H9 (cell line): ENCODE measurements around the gene EPHA4. TPM values are rescaled to one million over a fixed set of nuclear protein-coding genes. Genes with fewer than 3 reads are reported as not detected.

Source experiments
- DNase-seq: peaks from one replicate; pipeline ENCODE4 v3.0.0-alpha.2; 2017
- H2AFZ ChIP-seq: one replicate; pipeline ENCODE4 v1.6.1; 2013; ENCODE audit warnings: mild to moderate bottlenecking, low read length, control low read depth, moderate library complexity
- H2AK5ac ChIP-seq: 2 replicates; pipeline ENCODE4 v1.6.1; 2013; ENCODE audit warnings: low read length, control low read depth, mixed read lengths; ENCODE audit not compliant: insufficient read length
- H2BK120ac ChIP-seq: one replicate; pipeline ENCODE4 v1.6.1; 2013; ENCODE audit warnings: low read depth, mild to moderate bottlenecking, low read length, control low read depth, inconsistent platforms; ENCODE audit not compliant: poor library complexity, severe bottlenecking
- H2BK12ac ChIP-seq: 2 replicates; pipeline ENCODE4 v1.6.1; 2013; ENCODE audit warnings: low read length, control low read depth, mixed read lengths, low read depth; ENCODE audit not compliant: insufficient read length
- H2BK15ac ChIP-seq: 2 replicates; pipeline ENCODE4 v1.6.1; 2013; ENCODE audit warnings: low read depth, low read length, control low read depth
- H2BK20ac ChIP-seq: one replicate; pipeline ENCODE4 v1.6.1; 2013; ENCODE audit warnings: low read depth, mild to moderate bottlenecking, low read length, control low read depth, inconsistent platforms; ENCODE audit not compliant: poor library complexity, severe bottlenecking
- H2BK5ac ChIP-seq: 2 replicates; pipeline ENCODE4 v1.6.1; 2013; ENCODE audit warnings: low read length, control low read depth, mixed read lengths; ENCODE audit not compliant: insufficient read length
- H3K14ac ChIP-seq: 2 replicates; pipeline ENCODE4 v1.6.1; 2013; ENCODE audit warnings: low read length, control low read depth; ENCODE audit not compliant: insufficient read depth
- H3K18ac ChIP-seq: 2 replicates; pipeline ENCODE4 v1.6.1; 2013; ENCODE audit warnings: low read depth, mild to moderate bottlenecking, mixed read lengths, low read length, control low read depth; ENCODE audit not compliant: insufficient read length
- H3K23ac ChIP-seq: 2 replicates; pipeline ENCODE4 v1.6.1; 2013; ENCODE audit warnings: low read length, control low read depth, mixed read lengths, low read depth; ENCODE audit not compliant: insufficient read length
- H3K23me2 ChIP-seq: 2 replicates; pipeline ENCODE4 v1.6.1; 2013; ENCODE audit warnings: low read depth, mild to moderate bottlenecking, mixed read lengths, low read length, control low read depth; ENCODE audit not compliant: insufficient read length, poor library complexity, severe bottlenecking
- H3K27ac ChIP-seq: 2 replicates; pipeline ENCODE4 v1.5.1; 2013; ENCODE audit warnings: low read length, control low read depth, mixed read lengths, low read depth; ENCODE audit not compliant: insufficient read length
- H3K27me3 ChIP-seq: 2 replicates; pipeline ENCODE4 v1.6.1; 2013; ENCODE audit warnings: low read length, control low read depth, inconsistent platforms; ENCODE audit not compliant: insufficient read depth
- H3K4ac ChIP-seq: 2 replicates; pipeline ENCODE4 v1.6.1; 2013; ENCODE audit warnings: low read depth, mild to moderate bottlenecking, control low read depth, inconsistent platforms, low read length, moderate library complexity
- H3K4me1 ChIP-seq: 2 replicates; pipeline ENCODE4 v1.6.1; 2013; ENCODE audit warnings: low read length, control low read depth, inconsistent platforms; ENCODE audit not compliant: insufficient read depth
- H3K4me2 ChIP-seq: 2 replicates; pipeline ENCODE4 v1.6.1; 2013; ENCODE audit warnings: low read length, control low read depth, mixed read lengths; ENCODE audit not compliant: insufficient read length, insufficient read depth
- H3K56ac ChIP-seq: 2 replicates; pipeline ENCODE4 v1.6.1; 2013; ENCODE audit warnings: low read depth, mild to moderate bottlenecking, mixed read lengths, low read length, control low read depth; ENCODE audit not compliant: insufficient read length
- H3K79me1 ChIP-seq: 2 replicates; pipeline ENCODE4 v1.6.1; 2013; ENCODE audit warnings: low read depth, mild to moderate bottlenecking, moderate library complexity, low read length, control low read depth, inconsistent platforms; ENCODE audit not compliant: insufficient read depth, poor library complexity, severe bottlenecking
- H3K79me2 ChIP-seq: 2 replicates; pipeline ENCODE4 v1.6.1; 2013; ENCODE audit warnings: low read length, control low read depth, inconsistent platforms; ENCODE audit not compliant: insufficient read depth
- H3K9ac ChIP-seq: 2 replicates; pipeline ENCODE4 v1.6.1; 2013; ENCODE audit warnings: low read length, control low read depth, mixed read lengths; ENCODE audit not compliant: insufficient read length; ENCODE audit errors: extremely low read depth
- H3K9me3 ChIP-seq: one replicate; pipeline ENCODE4 v1.6.1; 2013; ENCODE audit warnings: low read depth, low read length, inconsistent platforms; ENCODE audit not compliant: control insufficient read depth
- H3T11ph ChIP-seq: one replicate; pipeline ENCODE4 v1.6.1; 2013; ENCODE audit warnings: mild to moderate bottlenecking, low read length, control low read depth, inconsistent platforms
- H4K20me1 ChIP-seq: one replicate; pipeline ENCODE4 v1.6.1; 2013; ENCODE audit not compliant: control insufficient read depth, insufficient read length, insufficient read depth
- H4K5ac ChIP-seq: 2 replicates; pipeline ENCODE4 v1.6.1; 2013; ENCODE audit warnings: low read depth, mild to moderate bottlenecking, mixed read lengths, low read length, control low read depth; ENCODE audit not compliant: insufficient read length
- H4K8ac ChIP-seq: replicated peaks from 2 replicates; pipeline ENCODE4 v1.6.1; 2013; ENCODE audit warnings: low read length, control low read depth, mixed read lengths, low read depth; ENCODE audit not compliant: insufficient read length
- H4K91ac ChIP-seq: 2 replicates; pipeline ENCODE4 v1.6.1; 2013; ENCODE audit warnings: low read depth, mild to moderate bottlenecking, moderate library complexity, mixed read lengths, low read length, control low read depth; ENCODE audit not compliant: insufficient read length
- H3K27ac Mint-ChIP-seq, 3 experiments: 2 replicates in 2 of 3; 3 replicates in 1 of 3; pipeline ENCODE4 v1.8.0; 2020 to 2021; ENCODE audit warnings: mixed read lengths in 3 of 3, mild to moderate bottlenecking in 1 of 3, moderate library complexity in 1 of 3
- H3K27me3 Mint-ChIP-seq: 2 replicates; pipeline ENCODE4 v1.8.0; 2021; ENCODE audit warnings: low read depth, mild to moderate bottlenecking, moderate library complexity, mixed read lengths
- H3K36me3 Mint-ChIP-seq, 3 experiments: 2 replicates in 2 of 3; 3 replicates in 1 of 3; pipeline ENCODE4 v1.8.0; 2020 to 2021; ENCODE audit warnings: low read depth in 3 of 3, mixed read lengths in 3 of 3; ENCODE audit not compliant: insufficient read depth in 1 of 3
- H3K4me1 Mint-ChIP-seq, 2 experiments: 2 replicates each; pipeline ENCODE4 v1.8.0; 2020; ENCODE audit warnings: mixed read lengths in 2 of 2
- H3K4me3 Mint-ChIP-seq, 2 experiments: 2 replicates in 1 of 2; 3 replicates in 1 of 2; pipeline ENCODE4 v1.8.0; 2020 to 2021; ENCODE audit warnings: mild to moderate bottlenecking in 2 of 2, mixed read lengths in 2 of 2, moderate library complexity in 1 of 2
- H3K9me3 Mint-ChIP-seq, 2 experiments: 2 replicates in 1 of 2; 3 replicates in 1 of 2; pipeline ENCODE4 v1.8.0; 2020; ENCODE audit warnings: mild to moderate bottlenecking in 2 of 2, mixed read lengths in 2 of 2, moderate library complexity in 1 of 2
- CTCF ChIP-seq: fragments of 200-600 bp; sonication (generic); conservative IDR thresholded peaks from 3 replicates; pipeline ENCODE4 v1.8.0; 2021; ENCODE audit warnings: antibody characterized with exemption, mild to moderate bottlenecking
- WGBS: extraction: QIAGEN DNeasy Blood & Tissue Kit; methylation state at CpG from one replicate; pipeline ENCODE4 v1.1.7; 2013; ENCODE audit warnings: missing lambda C conversion rate, low lambda C conversion rate, mixed read lengths; ENCODE audit not compliant: insufficient read length; ENCODE audit errors: extremely low coverage; 5-methylcytosine and 5-hydroxymethylcytosine counted together
- total RNA-seq: library from RNA; stranded (reverse); gene quantifications from 2 replicates; pipeline ENCODE4 v1.2.1, GENCODE V29; 2021

EPHA4 gene
- total RNA-seq, 1 experiment from 2014 or later = 25.1 TPM

DNA sequence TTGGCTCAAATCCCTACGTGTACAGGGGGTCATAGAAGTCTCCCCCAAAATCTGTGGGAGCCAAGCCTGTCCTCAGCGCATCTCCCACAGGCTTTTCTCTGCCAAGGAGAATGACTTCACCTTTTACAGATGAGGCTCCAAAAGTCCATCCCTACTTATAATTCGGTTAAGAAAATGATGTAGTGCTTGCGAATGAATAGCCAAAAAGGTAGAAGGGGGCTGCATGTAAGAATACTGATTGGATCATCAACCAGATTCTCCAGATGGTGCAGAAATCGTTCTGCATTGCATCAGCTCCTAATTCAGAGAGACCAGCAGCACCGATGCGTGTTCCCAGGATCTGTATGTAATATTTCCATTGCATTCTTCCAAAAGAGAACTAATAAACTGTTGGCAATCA lies 91.9 kb downstream of the EPHA4 start:
- no peak overlapping the region for H2AFZ ChIP-seq
- H3K27ac ChIP-seq = no peak overlapping the region
- H2BK15ac ChIP-seq = no peak overlapping the region
- H3K56ac ChIP-seq = no peak overlapping the region
- Mint-ChIP-seq H3K9me3 (no peaks in the 10 kb centered on the region), H3K27me3 (no peaks in the 10 kb centered on the region; the same call in 1 of the 2 replicates), H3K4me1 (peaks cover 18 to 19% of the 10 kb centered on the region in 2 experiments), H3K4me3 (no peak overlapping the region), H3K36me3 (peaks cover 0 to 14% (median 0%) of the 10 kb centered on the region in 3 experiments; a peak in 2 of 7 replicates), H3K27ac (no peak overlapping the region)
- H3K23me2 ChIP-seq = no peaks in the 10 kb centered on the region
- H2BK12ac ChIP-seq = no peak overlapping the region
- no peaks in the 10 kb centered on the region for H3K79me1 ChIP-seq
- no peak for TF ChIP-seq CTCF
- DNase-seq = no peak
- H3K4ac ChIP-seq = no peak overlapping the region
- no peak overlapping the region for H2BK20ac ChIP-seq
- H3K4me1 ChIP-seq = peaks cover 3% of the 10 kb centered on the region; the same call in 1 of the 2 replicates
- H3K14ac ChIP-seq = no peak overlapping the region
- H2BK5ac ChIP-seq = no peak overlapping the region
- H3K9me3 ChIP-seq = no peaks in the 10 kb centered on the region
- H4K8ac ChIP-seq = no peak overlapping the region
- no peaks in the 10 kb centered on the region for H4K20me1 ChIP-seq
- no peak overlapping the region for H3K23ac ChIP-seq
- H2AK5ac ChIP-seq = no peak overlapping the region
- no peak overlapping the region for H4K91ac ChIP-seq
- H3T11ph ChIP-seq = no peak overlapping the region
- H3K9ac ChIP-seq = no peak overlapping the region
- H3K79me2 ChIP-seq = no peaks in the 10 kb centered on the region
- WGBS = no CpG with 5 or more reads among the region's 7 CpGs
- H3K27me3 ChIP-seq = no peaks in the 10 kb centered on the region
- H4K5ac ChIP-seq = no peak overlapping the region
- H3K18ac ChIP-seq = no peak overlapping the region
- H2BK120ac ChIP-seq = no peak overlapping the region
- no peak overlapping the region for H3K4me2 ChIP-seq
